Measurements from ENCODE around the gene WDR4.
A peak's percentile ranks its signal among the peaks of the same experiment; 100 is the strongest.
"Not testable (repeated sequence)": the region's sequence is repeated elsewhere in the genome, so short reads cannot be mapped to it uniquely, and the experiment has no call there.

The WDR4 gene

GRCh38 chr21:42878993-42879787 is at the start of gene WDR4:
TSS of gene WDR4 (minus strand) at chr21:42879539. CDS start at chr21:42879495, 44 bp downstream.
- Histone ChIP-seq H3K27me3 (ENCODE audit: insufficient read depth, low read length) (no peaks in the 10 kb centered on the region), H3K9me3 (ENCODE audit: low read length) (peaks cover under 1% of the 10 kb centered on the region), H3K4me1 (ENCODE audit: insufficient read depth, low read length) (peaks cover 9% of the 10 kb centered on the region), H3K4me3 (ENCODE audit: low read length) (peak within 1 kb of the TSS; percentile 79), H3K36me3 (ENCODE audit: insufficient read depth, low read length) (peaks cover 8% of the 10 kb centered on the region), H2AFZ (ENCODE audit: low read depth, low read length) (peak within 1 kb of the TSS; percentile 61)

- H3K27me3 ChIP-seq (ENCODE audit: insufficient read depth, low read length); H3K36me3 ChIP-seq (ENCODE audit: insufficient read depth, low read length); H2AFZ ChIP-seq (ENCODE audit: low read depth, low read length); H3K9me3 ChIP-seq (ENCODE audit: low read length); H3K4me3 ChIP-seq (ENCODE audit: low read length); H3K4me1 ChIP-seq (ENCODE audit: insufficient read depth, low read length): not testable (repeated sequence)
Measured at GRCh38 chr21:42927474-42928200, 48.3 kb upstream of the WDR4 start.

- no peaks in the 10 kb centered on the region for H3K36me3 ChIP-seq (ENCODE audit: insufficient read depth, low read length)
- H3K9me3 ChIP-seq (ENCODE audit: low read length) = peaks cover 5% of the 10 kb centered on the region
- H3K4me1 ChIP-seq (ENCODE audit: insufficient read depth, low read length) = peaks cover 6% of the 10 kb centered on the region
- H3K4me3 ChIP-seq (ENCODE audit: low read length) = no peak within 1 kb of the TSS
- no peak within 1 kb of the TSS for H2AFZ ChIP-seq (ENCODE audit: low read depth, low read length)
- no peaks in the 10 kb centered on the region for H3K27me3 ChIP-seq (ENCODE audit: insufficient read depth, low read length)
Measured at GRCh38 chr21:42925114-42925926, 46.0 kb upstream of the WDR4 start, which contains the start of gene ERVH48-1. TSS of gene ERVH48-1 (minus strand) at chr21:42925630. CDS start at chr21:42919006, 6,624 bp downstream.

- peaks cover 5% of the 10 kb centered on the region for H3K9me3 ChIP-seq (ENCODE audit: low read length)
- H3K4me1 ChIP-seq (ENCODE audit: insufficient read depth, low read length) = peaks cover 6% of the 10 kb centered on the region
- peak overlapping the region; percentile 67 for H2AFZ ChIP-seq (ENCODE audit: low read depth, low read length)
- H3K36me3 ChIP-seq (ENCODE audit: insufficient read depth, low read length) = no peaks in the 10 kb centered on the region
- no peaks in the 10 kb centered on the region for H3K27me3 ChIP-seq (ENCODE audit: insufficient read depth, low read length)
- H3K4me3 ChIP-seq (ENCODE audit: low read length) = no peak overlapping the region
Measured at GRCh38 chr21:42924433-42924751, 45.1 kb upstream of the WDR4 start.

GRCh38 chr21:42923553-42924432 is 44.5 kb upstream of the WDR4 start:
- Histone ChIP-seq H3K27me3 (ENCODE audit: insufficient read depth, low read length) (no peaks in the 10 kb centered on the region), H3K4me3 (ENCODE audit: low read length) (no peak overlapping the region), H2AFZ (ENCODE audit: low read depth, low read length) (peak overlapping the region; percentile 67), H3K4me1 (ENCODE audit: insufficient read depth, low read length) (peaks cover 6% of the 10 kb centered on the region), H3K36me3 (ENCODE audit: insufficient read depth, low read length) (no peaks in the 10 kb centered on the region), H3K9me3 (ENCODE audit: low read length) (peaks cover 5% of the 10 kb centered on the region)

DNA sequence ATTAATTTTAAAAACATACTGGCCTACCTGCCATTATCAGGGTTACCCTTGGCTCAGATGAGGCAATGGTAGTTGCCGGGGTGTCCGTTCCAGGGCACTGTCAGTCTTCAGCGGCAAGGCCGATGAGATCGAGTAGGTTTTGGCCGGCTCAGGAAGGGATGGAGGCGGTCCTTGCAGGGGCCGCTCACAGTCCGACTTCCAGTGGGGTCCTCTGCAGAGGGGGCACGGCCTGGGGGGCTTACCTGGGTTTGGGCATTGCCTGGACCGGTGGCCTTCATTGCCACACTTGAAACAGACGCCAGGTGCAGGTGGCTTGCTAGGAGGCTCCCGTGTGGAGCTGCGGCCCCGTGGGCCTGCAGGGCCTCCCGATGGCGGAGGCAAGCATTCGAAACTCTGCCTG is 43.6 kb upstream of the WDR4 start:
- Histone ChIP-seq H3K4me3 (ENCODE audit: low read length) (no peak overlapping the region), H3K4me1 (ENCODE audit: insufficient read depth, low read length) (peaks cover 6% of the 10 kb centered on the region), H3K9me3 (ENCODE audit: low read length) (peaks cover 5% of the 10 kb centered on the region), H3K36me3 (ENCODE audit: insufficient read depth, low read length) (no peaks in the 10 kb centered on the region), H3K27me3 (ENCODE audit: insufficient read depth, low read length) (no peaks in the 10 kb centered on the region), H2AFZ (ENCODE audit: low read depth, low read length) (no peak overlapping the region)

DNA sequence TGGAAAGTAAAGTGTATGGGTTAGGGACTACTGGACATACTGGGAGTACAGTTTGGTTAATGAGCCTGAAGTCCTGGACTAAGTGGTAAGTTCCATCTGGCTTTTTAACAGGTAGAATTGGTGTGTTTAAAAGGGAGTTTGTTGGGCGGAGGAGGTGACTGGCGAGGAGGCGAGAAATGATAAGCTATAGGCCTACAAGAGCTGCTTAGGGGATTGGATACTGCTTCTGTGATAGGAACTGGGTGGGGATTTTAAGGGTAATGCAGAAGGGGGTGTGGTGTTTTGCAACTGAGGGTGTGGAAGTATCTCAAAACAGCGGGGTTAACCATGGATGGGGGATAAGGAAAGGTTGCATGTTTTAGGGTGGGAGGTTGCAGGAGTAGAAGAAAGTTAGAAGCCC is 42.6 kb upstream of the WDR4 start:
- Histone ChIP-seq H3K36me3 (ENCODE audit: insufficient read depth, low read length) (no peaks in the 10 kb centered on the region), H3K27me3 (ENCODE audit: insufficient read depth, low read length) (no peaks in the 10 kb centered on the region), H3K4me3 (ENCODE audit: low read length) (no peak overlapping the region), H2AFZ (ENCODE audit: low read depth, low read length) (no peak overlapping the region), H3K4me1 (ENCODE audit: insufficient read depth, low read length) (peaks cover 4% of the 10 kb centered on the region), H3K9me3 (ENCODE audit: low read length) (peaks cover 2% of the 10 kb centered on the region)

DNA sequence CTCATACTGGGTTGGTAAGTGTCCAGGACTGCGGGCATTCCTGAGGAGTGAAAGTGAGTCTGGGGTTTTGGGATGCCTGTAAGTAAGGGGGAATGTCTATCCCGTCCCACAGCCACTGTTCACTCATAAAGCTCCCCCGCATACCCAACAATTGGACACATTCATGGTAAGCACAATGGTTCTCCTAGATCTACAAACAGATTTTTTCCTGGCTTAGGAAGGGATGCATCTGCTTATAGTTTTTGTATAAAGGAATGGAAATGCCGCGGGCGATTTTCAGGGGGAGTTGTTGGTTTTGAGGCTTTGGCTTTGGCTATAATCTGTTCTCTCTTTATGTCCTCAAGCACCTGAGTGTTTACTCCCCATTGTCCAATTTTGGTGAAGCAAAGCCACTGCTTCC is 39.0 kb upstream of the WDR4 start:
- no peak overlapping the region for H3K4me3 ChIP-seq (ENCODE audit: low read length)

GRCh38 chr21:42913476-42913875 is 34.1 kb upstream of the WDR4 start:
- Histone ChIP-seq H3K4me1 (ENCODE audit: insufficient read depth, low read length) (no peaks in the 10 kb centered on the region), H2AFZ (ENCODE audit: low read depth, low read length) (no peak overlapping the region), H3K9me3 (ENCODE audit: low read length) (peaks cover 2% of the 10 kb centered on the region), H3K27me3 (ENCODE audit: insufficient read depth, low read length) (no peaks in the 10 kb centered on the region), H3K36me3 (ENCODE audit: insufficient read depth, low read length) (peaks cover 29% of the 10 kb centered on the region), H3K4me3 (ENCODE audit: low read length) (no peak overlapping the region)

More for the DNA sequence above, 39.0 kb upstream of the WDR4 start:
- H2AFZ ChIP-seq (ENCODE audit: low read depth, low read length) = no peak overlapping the region
- H3K36me3 ChIP-seq (ENCODE audit: insufficient read depth, low read length) = no peaks in the 10 kb centered on the region
- no peaks in the 10 kb centered on the region for H3K27me3 ChIP-seq (ENCODE audit: insufficient read depth, low read length)
- H3K4me1 ChIP-seq (ENCODE audit: insufficient read depth, low read length) = no peaks in the 10 kb centered on the region
- H3K9me3 ChIP-seq (ENCODE audit: low read length) = peaks cover 2% of the 10 kb centered on the region

GRCh38 chr21:42911920-42912319 is 32.6 kb upstream of the WDR4 start:
- not testable (repeated sequence) for H3K4me1 ChIP-seq (ENCODE audit: insufficient read depth, low read length); H2AFZ ChIP-seq (ENCODE audit: low read depth, low read length); H3K4me3 ChIP-seq (ENCODE audit: low read length); H3K9me3 ChIP-seq (ENCODE audit: low read length); H3K27me3 ChIP-seq (ENCODE audit: insufficient read depth, low read length)
- peaks cover 34% of the 10 kb centered on the region for H3K36me3 ChIP-seq (ENCODE audit: insufficient read depth, low read length)

GRCh38 chr21:42908484-42908883 is 29.1 kb upstream of the WDR4 start:
- Histone ChIP-seq H3K36me3 (ENCODE audit: insufficient read depth, low read length) (peaks cover 62% of the 10 kb centered on the region), H3K9me3 (ENCODE audit: low read length) (peaks cover 24% of the 10 kb centered on the region)
- H3K27me3 ChIP-seq (ENCODE audit: insufficient read depth, low read length); H2AFZ ChIP-seq (ENCODE audit: low read depth, low read length); H3K4me3 ChIP-seq (ENCODE audit: low read length); H3K4me1 ChIP-seq (ENCODE audit: insufficient read depth, low read length): not testable (repeated sequence)

DNA sequence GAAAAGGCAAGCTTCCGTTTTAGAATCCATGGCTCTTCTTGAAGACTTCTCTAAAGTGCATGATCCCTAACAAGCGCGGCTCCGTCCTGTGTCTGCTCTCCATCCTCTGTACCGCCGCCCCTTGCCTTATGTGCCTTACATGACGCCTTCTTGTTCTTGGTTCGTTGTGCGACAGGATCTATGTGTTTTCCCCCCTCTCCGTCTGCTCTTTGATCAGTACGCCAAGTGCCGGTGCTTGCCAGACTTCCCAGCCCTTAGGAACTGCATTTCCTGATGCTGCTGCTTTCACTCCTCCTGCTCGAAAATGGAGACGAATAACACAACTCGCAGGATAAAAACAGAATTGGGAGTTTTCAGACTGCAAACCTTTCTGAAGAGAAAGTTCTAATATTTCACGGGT is 26.9 kb upstream of the WDR4 start:
- H3K4me3 ChIP-seq (ENCODE audit: low read length) = no peak overlapping the region
- no peak overlapping the region for H2AFZ ChIP-seq (ENCODE audit: low read depth, low read length)
- peaks cover 24% of the 10 kb centered on the region for H3K9me3 ChIP-seq (ENCODE audit: low read length)
- no peaks in the 10 kb centered on the region for H3K4me1 ChIP-seq (ENCODE audit: insufficient read depth, low read length)
- peaks cover 69% of the 10 kb centered on the region for H3K36me3 ChIP-seq (ENCODE audit: insufficient read depth, low read length)
- no peaks in the 10 kb centered on the region for H3K27me3 ChIP-seq (ENCODE audit: insufficient read depth, low read length)
